Activated T-helper 17 cell treated with anti-CD3 and anti-CD28 coated beads, Interleukin-2, amount 50 U/mL, for 72 hours (primary cell): Measurements from ENCODE around the gene FRMD5. TPM values are rescaled to one million over a fixed set of nuclear protein-coding genes. Genes with fewer than 3 reads are reported as not detected.

Source experiments
- ATAC-seq: fragments of 150-1000 bp; cut with Tn5 transposase; replicated peaks from 2 replicates; pipeline ENCODE4 v1.10.0; 2021; ENCODE audit warnings: mild to moderate bottlenecking, moderate library complexity
- H3K27ac Mint-ChIP-seq: one replicate; pipeline ENCODE4 v1.8.0; 2022; ENCODE audit warnings: mixed read lengths
- H3K27me3 Mint-ChIP-seq: one replicate; pipeline ENCODE4 v1.8.0; 2022; ENCODE audit warnings: mixed read lengths
- H3K36me3 Mint-ChIP-seq: one replicate; pipeline ENCODE4 v1.8.0; 2022; ENCODE audit warnings: low read depth, mild to moderate bottlenecking, mixed read lengths
- H3K4me1 Mint-ChIP-seq: one replicate; pipeline ENCODE4 v1.8.0; 2022; ENCODE audit warnings: mixed read lengths
- H3K4me3 Mint-ChIP-seq: one replicate; pipeline ENCODE4 v1.8.0; 2022; ENCODE audit warnings: mild to moderate bottlenecking, mixed read lengths
- H3K9me3 Mint-ChIP-seq: one replicate; pipeline ENCODE4 v1.8.0; 2022; ENCODE audit warnings: mixed read lengths
- total RNA-seq, 2 donors: library from RNA; stranded (reverse); gene quantifications; one replicate each; pipeline ENCODE4 v1.2.3, GENCODE V29; 2022

The FRMD5 gene
- total RNA-seq, 2 donors from 2014 or later, result 0.26 to 0.66 TPM

DNA sequence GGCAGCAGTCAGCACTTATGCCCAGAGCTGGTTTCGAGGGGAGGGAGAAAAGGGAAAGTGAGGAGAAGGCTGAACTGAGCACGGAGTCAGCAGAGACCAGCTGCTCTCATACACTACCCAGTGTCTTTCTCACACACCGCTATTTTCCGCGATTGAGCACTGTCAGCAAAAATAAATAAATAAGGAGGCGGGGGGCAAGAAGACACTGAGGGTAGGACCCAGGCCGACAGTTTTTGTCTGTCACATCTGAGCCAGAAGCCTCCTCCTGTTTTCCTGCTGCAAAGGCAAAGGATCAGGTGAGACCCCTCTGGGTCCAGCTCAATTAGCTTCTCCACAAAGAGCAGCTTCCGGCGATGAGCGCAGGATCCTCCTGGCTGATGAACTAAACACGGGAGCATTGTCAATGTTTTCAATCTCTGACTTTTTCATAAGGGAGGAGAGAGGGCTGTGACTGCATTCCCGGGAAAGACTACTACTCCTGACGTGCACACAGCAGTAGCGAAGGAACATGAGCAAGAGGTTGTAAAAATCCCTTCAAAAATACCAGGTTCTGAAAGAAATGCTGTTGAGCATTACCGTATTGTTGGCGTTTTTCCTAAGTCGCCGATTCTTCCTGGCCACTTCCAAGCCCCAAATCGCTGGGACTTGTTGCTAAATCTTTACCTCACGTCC, 1.3 kb downstream of the FRMD5 start:
- H3K27me3 Mint-ChIP-seq, result peaks cover 42% of the 10 kb centered on the region
- H3K9me3 Mint-ChIP-seq, result no peaks in the 10 kb centered on the region
- no peaks in the 10 kb centered on the region for H3K36me3 Mint-ChIP-seq
- no peak overlapping the region for H3K27ac Mint-ChIP-seq
- peaks cover 5% of the 10 kb centered on the region for H3K4me1 Mint-ChIP-seq
- ATAC-seq, result no peak
- peak overlapping the region; percentile 74 for H3K4me3 Mint-ChIP-seq

DNA sequence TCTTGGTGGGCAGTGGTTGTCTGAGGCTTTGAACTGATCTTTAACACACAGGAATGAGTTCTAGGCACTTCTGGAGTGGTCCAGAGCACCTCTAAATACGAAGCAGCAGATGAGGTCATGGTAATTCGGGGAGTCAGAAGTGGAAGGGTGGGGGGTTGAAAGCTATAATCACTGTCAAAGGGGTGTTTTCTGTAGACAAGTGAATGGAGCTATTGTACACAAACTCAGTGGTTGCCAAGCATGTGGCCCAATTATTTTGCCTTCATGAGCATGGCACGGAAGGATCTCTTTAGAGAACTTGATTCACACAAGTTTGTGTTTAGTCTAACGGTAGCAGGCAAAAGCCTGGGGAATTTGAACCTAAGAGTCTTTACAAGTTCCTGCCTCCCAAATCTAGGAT, 6.3 kb downstream of the FRMD5 start:
- Mint-ChIP-seq H3K27ac (no peak overlapping the region), H3K9me3 (no peaks in the 10 kb centered on the region), H3K4me1 (no peaks in the 10 kb centered on the region), H3K27me3 (peaks cover 30% of the 10 kb centered on the region), H3K4me3 (no peak overlapping the region), H3K36me3 (no peaks in the 10 kb centered on the region)
- ATAC-seq, result no peak

GRCh38 chr15:44186705-44187104, 8.4 kb downstream of the FRMD5 start:
- Mint-ChIP-seq H3K27ac (no peak overlapping the region), H3K27me3 (peaks cover 18% of the 10 kb centered on the region)

GRCh38 chr15:44183363-44183762, 11.7 kb downstream of the FRMD5 start:
- no peaks in the 10 kb centered on the region for H3K4me1 Mint-ChIP-seq
- ATAC-seq, result no peak
- H3K9me3 Mint-ChIP-seq, result no peaks in the 10 kb centered on the region
- H3K4me3 Mint-ChIP-seq, result no peak overlapping the region
- H3K36me3 Mint-ChIP-seq, result no peaks in the 10 kb centered on the region
- no peak overlapping the region for H3K27ac Mint-ChIP-seq
- peaks cover 2% of the 10 kb centered on the region for H3K27me3 Mint-ChIP-seq

More at GRCh38 chr15:44186705-44187104, 8.4 kb downstream of the FRMD5 start:
- Mint-ChIP-seq H3K4me3 (no peak overlapping the region), H3K4me1 (no peaks in the 10 kb centered on the region), H3K36me3 (no peaks in the 10 kb centered on the region), H3K9me3 (no peaks in the 10 kb centered on the region)
- no peak for ATAC-seq

GRCh38 chr15:44181410-44181809, 13.7 kb downstream of the FRMD5 start:
- no peaks in the 10 kb centered on the region for H3K4me1 Mint-ChIP-seq
- H3K36me3 Mint-ChIP-seq, result no peaks in the 10 kb centered on the region
- H3K27me3 Mint-ChIP-seq, result peaks cover 6% of the 10 kb centered on the region
- H3K4me3 Mint-ChIP-seq, result no peak overlapping the region
- H3K9me3 Mint-ChIP-seq, result no peaks in the 10 kb centered on the region
- H3K27ac Mint-ChIP-seq, result no peak overlapping the region
- no peak for ATAC-seq

- ATAC-seq, result no peak
- Mint-ChIP-seq H3K27me3 (peaks cover 17% of the 10 kb centered on the region), H3K4me3 (no peak overlapping the region), H3K36me3 (no peaks in the 10 kb centered on the region), H3K27ac (no peak overlapping the region), H3K4me1 (no peaks in the 10 kb centered on the region), H3K9me3 (no peaks in the 10 kb centered on the region)
These were observed 17.9 kb downstream of the FRMD5 start for GRCh38 chr15:44177139-44177538.

- no peaks in the 10 kb centered on the region for H3K4me1 Mint-ChIP-seq
- no peak for ATAC-seq
- H3K36me3 Mint-ChIP-seq, result no peaks in the 10 kb centered on the region
- H3K4me3 Mint-ChIP-seq, result no peak overlapping the region
- H3K9me3 Mint-ChIP-seq, result no peaks in the 10 kb centered on the region
- peaks cover 25% of the 10 kb centered on the region for H3K27me3 Mint-ChIP-seq
- H3K27ac Mint-ChIP-seq, result no peak overlapping the region
These were observed 21.3 kb downstream of the FRMD5 start for GRCh38 chr15:44173813-44174212.

DNA sequence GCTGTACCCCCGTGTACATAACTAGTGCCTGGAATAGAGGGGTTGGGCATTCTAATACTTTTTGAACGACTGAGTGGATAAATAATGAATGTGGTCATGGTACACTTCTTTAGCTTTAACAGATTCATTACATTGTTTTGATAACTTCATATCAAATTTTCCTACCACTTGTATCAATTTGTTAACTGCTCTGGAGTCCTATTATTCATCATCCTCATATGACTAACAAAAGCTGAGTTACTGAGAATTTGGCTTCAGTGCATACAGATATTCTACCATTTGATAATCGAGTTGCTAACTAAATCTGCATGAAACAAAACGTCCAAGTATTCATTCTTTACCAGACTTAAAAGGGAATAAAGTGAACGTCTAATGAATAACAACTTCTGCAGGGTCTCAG, 31.7 kb downstream of the FRMD5 start:
- Mint-ChIP-seq H3K4me3 (no peak overlapping the region), H3K27ac (no peak overlapping the region), H3K9me3 (no peaks in the 10 kb centered on the region), H3K4me1 (no peaks in the 10 kb centered on the region), H3K27me3 (peaks cover 23% of the 10 kb centered on the region), H3K36me3 (no peaks in the 10 kb centered on the region)
- no peak for ATAC-seq

GRCh38 chr15:44160796-44161195, 34.3 kb downstream of the FRMD5 start:
- Mint-ChIP-seq H3K9me3 (no peaks in the 10 kb centered on the region), H3K36me3 (no peaks in the 10 kb centered on the region), H3K4me3 (no peak overlapping the region), H3K27me3 (peaks cover 27% of the 10 kb centered on the region), H3K4me1 (no peaks in the 10 kb centered on the region), H3K27ac (no peak overlapping the region)
- no peak for ATAC-seq

DNA sequence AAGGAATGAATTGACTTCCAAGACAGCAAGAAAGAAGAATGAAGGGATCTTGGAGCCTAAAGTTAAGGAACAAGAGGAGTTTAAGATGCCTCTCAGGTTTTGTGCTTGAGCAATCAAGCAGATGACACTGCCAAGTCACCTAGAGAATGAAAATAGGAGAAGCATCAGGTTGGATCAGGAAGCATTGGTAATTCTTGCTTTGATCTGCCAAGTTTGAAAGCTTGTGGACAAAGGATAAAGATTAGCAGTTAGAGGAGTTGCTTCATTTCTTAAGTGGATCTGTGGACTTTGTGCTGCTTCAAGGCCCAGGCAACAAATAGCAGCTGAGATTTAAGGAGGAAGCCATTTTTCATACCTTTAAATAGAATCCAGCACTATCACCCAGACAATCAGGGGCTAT, 35.6 kb downstream of the FRMD5 start:
- no peaks in the 10 kb centered on the region for H3K4me1 Mint-ChIP-seq
- H3K4me3 Mint-ChIP-seq, result no peak overlapping the region
- H3K27ac Mint-ChIP-seq, result no peak overlapping the region
- no peaks in the 10 kb centered on the region for H3K9me3 Mint-ChIP-seq
- ATAC-seq, result no peak
- H3K27me3 Mint-ChIP-seq, result peaks cover 27% of the 10 kb centered on the region
- H3K36me3 Mint-ChIP-seq, result no peaks in the 10 kb centered on the region

DNA sequence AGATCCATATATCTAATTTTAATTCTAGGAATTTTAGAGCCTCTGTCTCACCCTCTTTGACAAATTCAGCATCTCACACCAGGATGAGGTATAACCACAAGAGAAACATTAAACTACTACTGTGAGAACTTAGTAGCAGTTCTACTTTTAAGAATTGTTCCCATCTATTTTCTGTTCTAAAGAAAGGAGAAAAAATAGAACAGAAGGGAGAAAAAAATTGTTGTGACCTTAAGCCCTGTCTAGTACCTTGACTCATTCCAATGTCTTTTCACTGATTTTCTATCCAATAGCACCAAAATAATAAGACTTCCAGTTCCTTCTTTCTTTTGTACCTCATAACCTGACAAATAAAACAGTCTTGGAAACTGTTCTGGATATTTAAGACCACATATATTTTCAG, 37.0 kb downstream of the FRMD5 start:
- ATAC-seq, result no peak
- H3K27me3 Mint-ChIP-seq, result peaks cover 29% of the 10 kb centered on the region
- no peaks in the 10 kb centered on the region for H3K9me3 Mint-ChIP-seq
- H3K4me1 Mint-ChIP-seq, result no peaks in the 10 kb centered on the region
- no peak overlapping the region for H3K27ac Mint-ChIP-seq
- H3K4me3 Mint-ChIP-seq, result no peak overlapping the region
- H3K36me3 Mint-ChIP-seq, result no peaks in the 10 kb centered on the region

- H3K36me3 Mint-ChIP-seq, result no peaks in the 10 kb centered on the region
- no peak for ATAC-seq
- no peak overlapping the region for H3K27ac Mint-ChIP-seq
- H3K9me3 Mint-ChIP-seq, result no peaks in the 10 kb centered on the region
- no peaks in the 10 kb centered on the region for H3K4me1 Mint-ChIP-seq
- no peak overlapping the region for H3K4me3 Mint-ChIP-seq
- peaks cover 27% of the 10 kb centered on the region for H3K27me3 Mint-ChIP-seq
These were observed 37.4 kb downstream of the FRMD5 start for GRCh38 chr15:44157679-44158078.

DNA sequence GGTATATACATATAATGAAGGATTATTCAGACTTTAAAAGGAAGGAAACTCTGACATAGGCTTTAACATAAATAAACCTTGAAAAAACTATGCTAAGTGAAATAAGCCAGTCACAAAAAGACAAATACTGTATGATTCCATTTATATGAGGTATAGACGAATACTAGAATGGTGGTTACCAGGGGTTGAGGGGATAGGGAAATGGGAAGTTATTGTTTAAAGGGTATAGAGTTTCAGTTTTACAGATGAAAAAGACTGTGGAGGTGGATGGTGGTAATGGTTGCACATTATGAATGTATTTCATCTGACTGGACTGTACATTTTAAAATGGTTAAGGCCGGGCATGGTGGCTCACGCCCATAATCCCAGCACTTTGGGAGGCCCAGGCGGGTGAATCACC, 41.7 kb downstream of the FRMD5 start:
- H3K9me3 Mint-ChIP-seq, result no peaks in the 10 kb centered on the region
- no peak overlapping the region for H3K4me3 Mint-ChIP-seq
- no peak overlapping the region for H3K27ac Mint-ChIP-seq
- H3K27me3 Mint-ChIP-seq, result peaks cover 21% of the 10 kb centered on the region
- no peaks in the 10 kb centered on the region for H3K4me1 Mint-ChIP-seq
- no peak for ATAC-seq
- no peaks in the 10 kb centered on the region for H3K36me3 Mint-ChIP-seq

- Mint-ChIP-seq H3K4me3 (no peak overlapping the region), H3K9me3 (no peaks in the 10 kb centered on the region), H3K27ac (no peak overlapping the region), H3K27me3 (peaks cover 26% of the 10 kb centered on the region), H3K36me3 (no peaks in the 10 kb centered on the region), H3K4me1 (no peaks in the 10 kb centered on the region)
- no peak for ATAC-seq
These were observed 45.8 kb downstream of the FRMD5 start for GRCh38 chr15:44149224-44149623.

DNA sequence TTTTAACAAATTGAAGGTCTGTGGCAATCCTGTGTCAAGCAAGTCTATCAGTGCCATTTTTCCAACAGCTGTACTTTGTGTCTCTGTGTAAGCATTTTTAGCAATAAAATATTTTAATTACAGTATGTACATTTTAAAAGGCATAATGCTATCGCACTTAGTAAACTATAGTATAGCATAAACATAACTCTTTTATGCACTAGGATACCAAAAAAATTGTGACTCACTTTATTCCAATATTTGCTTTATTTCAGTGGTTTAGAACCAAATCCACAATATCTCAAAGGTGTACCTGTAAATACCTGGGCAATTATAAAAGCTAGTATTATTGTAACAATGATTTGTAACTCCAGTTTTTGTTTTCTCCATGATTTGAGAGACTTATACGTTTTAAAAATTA, 46.5 kb downstream of the FRMD5 start:
- no peaks in the 10 kb centered on the region for H3K4me1 Mint-ChIP-seq
- H3K27me3 Mint-ChIP-seq, result peaks cover 26% of the 10 kb centered on the region
- no peaks in the 10 kb centered on the region for H3K36me3 Mint-ChIP-seq
- no peaks in the 10 kb centered on the region for H3K9me3 Mint-ChIP-seq
- H3K27ac Mint-ChIP-seq, result no peak overlapping the region
- H3K4me3 Mint-ChIP-seq, result no peak overlapping the region
- ATAC-seq, result no peak

DNA sequence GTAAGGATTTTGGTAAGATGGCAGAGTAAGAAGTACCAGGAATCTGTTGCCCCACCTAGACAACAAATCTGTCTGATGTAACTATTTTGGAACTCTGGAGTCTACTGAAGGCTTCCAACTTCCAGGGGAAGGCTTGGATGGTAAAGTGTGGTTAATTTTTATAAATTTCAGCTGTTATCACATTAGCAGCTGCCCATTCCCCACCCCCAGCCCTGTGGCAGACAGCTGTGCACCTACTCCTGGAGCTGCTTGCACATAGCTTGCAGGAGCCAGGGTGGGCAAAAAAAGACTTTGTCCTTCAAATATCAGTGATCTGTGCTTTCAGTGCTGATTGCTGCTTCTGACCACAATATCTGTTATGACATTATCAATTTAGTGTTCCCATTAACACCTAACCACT, 47.4 kb downstream of the FRMD5 start:
- Mint-ChIP-seq H3K4me3 (no peak overlapping the region), H3K4me1 (no peaks in the 10 kb centered on the region)

More for the DNA sequence above, 47.4 kb downstream of the FRMD5 start:
- Mint-ChIP-seq H3K27me3 (peaks cover 22% of the 10 kb centered on the region), H3K27ac (no peak overlapping the region), H3K9me3 (no peaks in the 10 kb centered on the region), H3K36me3 (no peaks in the 10 kb centered on the region)
- ATAC-seq, result no peak
